Measurements from ENCODE around the gene TBC1D17.

The TBC1D17 gene

GRCh38 chr19:49894011-49894664 is 16.6 kb downstream of the TBC1D17 start:
- no peak for DNase-seq (ENCODE audit: low spot score)

GRCh38 chr19:49894879-49895565 is 17.5 kb downstream of the TBC1D17 start:
- no peak for DNase-seq (ENCODE audit: low spot score)

- DNase-seq (ENCODE audit: low spot score), result no peak
Observed at GRCh38 chr19:49895566-49896297, 18.2 kb downstream of the TBC1D17 start.

GRCh38 chr19:49896863-49897621 is 19.5 kb downstream of the TBC1D17 start, which contains the start of gene IL4I1:
TSS of gene IL4I1 (minus strand) at chr19:49896887. CDS start at chr19:49896160, 727 bp downstream.
- no peak for DNase-seq (ENCODE audit: low spot score)

- no peak for DNase-seq (ENCODE audit: low spot score)
Observed at GRCh38 chr19:49904136-49904535, 26.6 kb downstream of the TBC1D17 start.

- no peak for DNase-seq (ENCODE audit: low spot score)
Observed at GRCh38 chr19:49906879-49907564, 29.5 kb downstream of the TBC1D17 start.

GRCh38 chr19:49907745-49908446 is 30.4 kb downstream of the TBC1D17 start:
- DNase-seq (ENCODE audit: low spot score), result no peak

GRCh38 chr19:49908480-49909420 is 31.2 kb downstream of the TBC1D17 start:
- no peak for DNase-seq (ENCODE audit: low spot score)

- no peak for DNase-seq (ENCODE audit: low spot score)
Observed at GRCh38 chr19:49910179-49910578, 32.7 kb downstream of the TBC1D17 start.

- no peak for DNase-seq (ENCODE audit: low spot score)
Observed at GRCh38 chr19:49911381-49912145, 34.1 kb downstream of the TBC1D17 start.

- DNase-seq (ENCODE audit: low spot score), result no peak
Observed at GRCh38 chr19:49912965-49913685, 35.6 kb downstream of the TBC1D17 start.

- DNase-seq (ENCODE audit: low spot score), result no peak
Observed at GRCh38 chr19:49913720-49914119, 36.2 kb downstream of the TBC1D17 start.

- DNase-seq (ENCODE audit: low spot score), result no peak
Observed at GRCh38 chr19:49915271-49915670, 37.8 kb downstream of the TBC1D17 start.

- DNase-seq (ENCODE audit: low spot score), result no peak
Observed at GRCh38 chr19:49916839-49917733, 39.6 kb downstream of the TBC1D17 start.

GRCh38 chr19:49918089-49918488 is 40.6 kb downstream of the TBC1D17 start:
- no peak for DNase-seq (ENCODE audit: low spot score)

- DNase-seq (ENCODE audit: low spot score), result no peak
Observed at GRCh38 chr19:49920624-49921363, 43.3 kb downstream of the TBC1D17 start.

Data from RKO (cell line).